HG03175 (cell line): ENCODE data around the gene CDC14A.

ENCODE experiments used
- ATAC-seq: cut with Tn5 transposase; IDR thresholded peaks from one replicate; pipeline ENCODE4 v1.9.1; 2021; ENCODE audit warnings: mild to moderate bottlenecking, moderate library complexity; ENCODE audit not compliant: unreplicated experiment

CDC14A gene

GRCh38 chr1:100524355-100524754, 172.0 kb downstream of the CDC14A start:
- no peak for ATAC-seq

GRCh38 chr1:100526894-100527293, 174.6 kb downstream of the CDC14A start:
- no peak for ATAC-seq

DNA sequence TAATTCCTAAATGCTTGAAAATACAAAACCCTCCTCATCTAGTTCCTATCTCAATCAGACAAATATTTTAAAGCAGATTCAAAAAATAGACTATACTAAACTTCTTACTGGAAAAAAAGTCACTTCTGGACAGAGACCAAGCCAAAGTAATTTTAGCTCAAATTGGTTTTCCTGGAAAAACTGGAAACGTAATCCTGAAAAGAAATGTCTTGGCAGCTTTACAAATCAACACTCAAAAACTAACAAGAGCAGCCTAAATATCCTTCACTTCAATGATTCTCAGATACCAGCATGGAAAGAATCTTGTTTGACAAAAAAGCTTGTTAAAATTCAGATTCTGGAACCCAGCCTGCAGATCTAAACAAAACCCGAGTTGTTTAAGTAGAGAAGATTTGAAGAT, 176.6 kb downstream of the CDC14A start:
- ATAC-seq: no peak

DNA sequence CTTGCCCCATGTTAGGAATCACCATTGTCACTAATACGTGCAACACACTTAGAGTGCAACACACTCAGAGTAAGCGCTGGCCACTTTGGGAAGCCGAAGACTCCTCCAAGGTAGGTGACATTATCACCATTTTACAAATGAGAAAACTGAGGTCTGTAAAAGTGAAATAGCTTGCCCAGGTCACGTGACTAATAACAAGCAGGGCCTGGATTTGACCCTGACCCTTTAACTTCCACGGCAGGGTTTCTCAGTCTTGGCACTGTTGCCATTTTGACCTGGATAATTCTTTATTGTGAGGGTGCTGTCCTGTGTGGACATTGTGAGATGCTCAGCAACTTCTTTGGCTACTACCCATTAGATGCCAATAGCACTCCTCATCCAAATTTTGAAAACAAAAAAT, 177.8 kb downstream of the CDC14A start:
- no peak for ATAC-seq

- ATAC-seq: peak; percentile 93
Measured at GRCh38 chr1:100530880-100531487, 178.7 kb downstream of the CDC14A start.

DNA sequence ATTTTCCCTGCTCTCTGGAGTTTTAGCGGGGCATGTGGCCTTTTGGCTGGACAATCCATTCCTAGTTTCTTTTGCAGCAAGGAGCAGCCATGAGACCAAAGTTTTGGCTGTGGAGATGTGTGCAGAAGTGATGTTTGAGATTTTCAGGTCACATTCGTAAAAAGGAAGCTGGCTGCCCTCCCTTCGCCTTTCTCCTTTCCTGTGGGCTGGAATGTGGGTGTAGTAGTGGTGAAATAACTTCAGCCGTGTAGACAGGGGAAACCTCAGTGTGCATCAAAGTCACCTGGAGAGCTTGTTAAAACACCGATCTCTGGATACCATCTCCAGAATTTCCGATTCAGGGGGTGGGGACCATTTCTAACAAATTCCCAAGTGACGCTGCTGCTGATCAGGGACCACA, 180.3 kb downstream of the CDC14A start:
- ATAC-seq: no peak

DNA sequence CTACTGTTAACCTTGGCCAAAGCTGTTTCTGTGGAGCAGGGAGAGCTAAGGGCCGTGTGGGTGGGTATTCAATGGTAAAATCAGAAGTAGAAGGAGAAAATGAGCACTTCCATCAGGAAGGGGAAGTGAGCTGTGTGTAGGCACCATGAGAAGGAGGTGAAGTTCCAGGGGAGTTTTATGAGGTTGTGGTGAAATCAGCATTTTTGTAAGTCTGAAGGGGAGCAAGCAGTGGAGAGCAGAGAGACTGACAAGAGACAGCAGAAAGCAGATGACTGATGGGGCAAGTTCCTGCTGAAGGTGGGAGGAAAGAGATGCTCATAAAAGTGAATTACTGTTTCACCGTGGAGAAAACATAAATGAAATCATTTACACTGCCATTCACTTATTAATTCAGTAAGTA, 183.0 kb downstream of the CDC14A start:
- no peak for ATAC-seq

- peak; percentile 86 for ATAC-seq
Measured at GRCh38 chr1:100536031-100536430, 183.7 kb downstream of the CDC14A start.

- ATAC-seq: no peak
Measured at GRCh38 chr1:100538913-100539835, 186.9 kb downstream of the CDC14A start.

- ATAC-seq: no peak
Measured at GRCh38 chr1:100539836-100540536, 187.7 kb downstream of the CDC14A start.

DNA sequence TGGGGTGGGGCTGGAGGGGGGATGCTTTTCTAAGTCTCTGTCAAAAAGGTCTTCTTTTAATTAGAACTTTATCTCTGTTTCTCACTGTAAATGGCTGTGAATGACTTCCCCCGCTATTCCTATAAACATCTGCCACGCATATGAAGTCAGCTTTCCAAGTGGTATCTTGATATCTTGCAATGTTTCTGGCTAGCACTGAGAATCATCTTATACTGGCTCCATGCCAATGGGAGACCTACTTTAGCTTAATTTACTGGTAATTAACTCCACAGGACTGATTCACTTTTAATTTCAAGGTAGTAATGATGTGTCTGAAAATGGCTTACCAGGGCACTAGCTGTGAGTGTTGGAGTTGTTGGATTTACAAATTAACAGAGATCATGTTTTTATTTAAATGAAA, 190.0 kb downstream of the CDC14A start:
- no peak for ATAC-seq

DNA sequence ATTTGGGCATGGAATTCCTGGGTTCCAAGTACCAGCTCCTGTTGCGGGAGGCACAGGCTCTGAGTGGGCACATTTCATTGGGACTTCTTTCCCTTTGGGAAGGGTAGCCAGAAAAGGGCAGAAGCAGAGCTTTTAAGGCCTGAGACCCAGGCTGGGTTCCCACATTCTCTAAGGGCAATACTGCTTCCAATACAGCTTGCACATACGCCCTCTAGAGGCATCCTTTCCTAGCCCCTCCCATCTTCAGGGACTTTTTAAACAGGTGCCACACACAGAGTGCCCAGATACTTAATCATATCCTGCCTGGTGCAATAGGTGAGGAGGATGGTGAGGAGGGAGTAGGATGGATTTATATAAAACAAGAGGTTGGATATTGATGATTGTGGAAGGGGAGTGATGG, 191.3 kb downstream of the CDC14A start:
- peak; percentile 53 for ATAC-seq

GRCh38 chr1:100544791-100545190, 192.5 kb downstream of the CDC14A start:
- no peak for ATAC-seq

DNA sequence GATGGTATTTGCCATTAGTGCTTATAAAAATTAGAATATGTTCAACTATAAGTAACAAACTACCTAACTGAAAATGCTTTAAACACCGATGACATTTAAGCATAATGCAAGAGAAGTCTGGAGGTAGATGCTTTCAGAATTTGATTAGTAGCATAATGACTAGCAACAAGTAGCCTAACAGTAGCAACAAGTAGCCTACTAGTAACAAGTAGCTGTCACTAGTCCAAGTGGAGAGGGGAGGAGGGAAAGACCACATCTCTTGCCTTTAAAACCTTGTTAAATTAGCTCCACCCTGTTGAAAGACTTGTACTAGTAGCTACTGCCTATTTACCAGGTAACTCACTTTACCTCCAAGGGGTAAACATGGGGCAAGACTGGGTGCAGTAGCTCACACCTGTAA, 193.5 kb downstream of the CDC14A start:
- ATAC-seq: no peak

DNA sequence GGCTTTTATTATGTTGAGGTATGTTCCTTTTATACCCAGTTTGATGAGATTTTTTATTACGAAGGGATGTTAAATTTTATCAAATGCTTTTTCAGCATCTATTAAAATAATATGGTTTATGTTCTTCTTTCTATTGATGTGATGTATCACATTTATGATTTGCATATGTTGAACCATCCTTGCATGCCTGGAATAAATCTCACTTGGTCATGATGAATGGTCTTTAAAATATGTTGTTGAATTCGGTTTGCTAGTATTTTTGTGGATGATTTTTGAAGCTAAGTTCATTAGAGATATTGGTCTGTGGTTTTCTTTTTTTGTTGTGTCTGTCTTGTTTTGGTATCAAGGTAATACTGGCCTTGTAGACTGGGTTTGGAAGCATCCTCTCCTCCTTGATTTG, 199.7 kb downstream of the CDC14A start:
- ATAC-seq: no peak

DNA sequence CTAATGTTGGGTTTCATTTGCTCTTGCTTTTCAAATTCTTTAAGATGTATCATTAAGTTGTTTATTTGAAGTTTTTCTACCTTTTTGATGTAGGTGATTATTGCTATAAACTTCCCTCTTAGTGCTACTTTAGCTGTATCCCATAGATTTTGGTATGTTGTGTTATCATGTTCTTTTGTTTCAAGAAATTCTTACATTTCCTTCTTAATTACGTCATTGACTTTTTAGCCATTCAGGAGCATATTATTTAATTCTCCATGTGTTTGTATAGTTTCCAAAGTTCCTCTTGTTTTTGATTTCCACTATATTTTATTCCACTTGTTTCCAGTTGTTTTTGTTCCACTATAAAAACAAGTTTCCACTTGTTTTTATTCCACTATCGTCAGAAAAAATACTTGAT, 200.6 kb downstream of the CDC14A start:
- ATAC-seq: no peak

GRCh38 chr1:100556181-100556580, 203.9 kb downstream of the CDC14A start:
- no peak for ATAC-seq

GRCh38 chr1:100556925-100557605, 204.8 kb downstream of the CDC14A start:
- no peak for ATAC-seq

DNA sequence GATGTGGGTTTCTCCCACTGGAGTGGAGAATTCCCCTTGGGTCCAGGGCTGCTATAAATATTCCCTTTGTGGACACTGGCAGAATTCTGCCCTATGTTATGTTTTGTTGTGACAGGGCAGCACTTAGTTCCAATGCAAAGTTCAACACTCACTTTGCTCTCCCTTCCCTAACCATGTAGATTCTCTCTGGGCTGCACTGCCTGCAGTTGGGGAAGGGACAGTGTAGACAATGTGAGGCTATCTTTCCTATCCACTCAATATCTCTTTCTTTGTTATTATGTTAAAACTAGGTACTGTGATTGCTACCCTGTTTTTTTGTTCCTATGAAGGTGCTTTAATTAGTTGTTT, 205.3 kb downstream of the CDC14A start:
- ATAC-seq: no peak

DNA sequence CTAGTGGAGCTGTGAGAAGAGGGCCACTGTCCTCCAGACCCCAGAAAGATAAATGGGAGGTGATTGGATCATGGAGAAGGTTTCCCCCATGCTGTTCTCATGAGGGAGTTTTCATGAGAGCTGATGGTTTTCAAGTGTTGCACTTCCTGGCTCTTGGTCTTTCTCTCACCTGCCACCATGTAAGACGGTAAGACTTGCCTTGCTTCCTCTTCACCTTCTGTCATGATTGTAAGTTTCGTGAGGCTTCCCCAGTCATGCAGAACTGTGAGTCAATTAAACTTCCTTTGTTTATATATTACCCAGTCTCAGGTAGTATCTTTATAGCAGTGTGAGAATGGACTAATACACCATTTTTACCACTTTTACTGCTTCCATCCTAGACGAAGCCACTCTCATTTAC, 213.2 kb downstream of the CDC14A start:
- ATAC-seq: peak; percentile 76

GRCh38 chr1:100565937-100566699, 213.8 kb downstream of the CDC14A start:
- ATAC-seq: no peak
